ENCODE data around the gene BACE1.
"Not testable (repeated sequence)": the region's sequence is repeated elsewhere in the genome, so short reads cannot be mapped to it uniquely, and the experiment has no call there.

BACE1 gene

GRCh38 chr11:117316197-117316961, at the start of gene BACE1:
BACE1 (minus strand) TSS chr11:117316256; CDS start chr11:117315795, 461 bp downstream.
- FAIRE-seq: peak; percentile 73

DNA sequence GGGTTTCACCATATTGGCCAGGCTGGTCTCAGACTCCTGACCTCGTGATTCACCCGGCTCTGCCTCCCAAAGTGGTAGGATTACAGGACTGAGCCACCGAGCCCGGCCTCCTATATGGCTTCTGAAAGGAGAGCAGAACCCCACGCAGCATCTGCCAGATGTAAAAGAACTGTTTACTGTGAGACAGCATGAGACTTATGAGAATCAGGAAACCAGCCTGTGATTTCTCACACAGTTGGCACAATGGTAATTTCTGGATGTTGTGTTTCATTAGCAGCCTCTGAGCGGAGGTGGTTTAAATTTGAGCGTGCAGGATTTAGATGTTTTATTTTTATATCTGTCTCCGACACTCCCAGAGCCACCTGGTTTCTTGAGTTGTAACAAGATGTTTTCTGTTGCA, 45.4 kb upstream of the BACE1 start:
- FAIRE-seq: no peak

GRCh38 chr11:117356126-117356890, 40.3 kb upstream of the BACE1 start:
- no peak for FAIRE-seq

DNA sequence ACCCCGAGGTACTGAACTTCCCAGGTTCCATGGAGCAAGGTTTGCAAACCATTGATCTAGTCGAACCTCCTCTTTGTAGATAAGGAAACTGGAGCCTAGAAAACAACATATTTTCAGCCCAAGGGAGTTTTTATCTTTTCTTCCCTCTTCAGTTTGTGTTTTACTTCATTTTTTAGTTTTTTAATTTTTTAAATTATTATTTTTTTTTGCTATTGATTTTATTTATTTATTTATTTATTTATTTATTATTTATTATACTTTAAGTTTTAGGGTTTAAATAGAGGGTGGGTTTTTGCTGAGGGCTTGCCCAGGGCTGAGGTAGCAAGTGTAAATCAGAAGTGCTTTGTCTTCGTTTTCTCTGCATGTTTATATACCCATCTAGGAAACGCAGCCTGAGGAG, 38.5 kb upstream of the BACE1 start:
- FAIRE-seq: no peak

DNA sequence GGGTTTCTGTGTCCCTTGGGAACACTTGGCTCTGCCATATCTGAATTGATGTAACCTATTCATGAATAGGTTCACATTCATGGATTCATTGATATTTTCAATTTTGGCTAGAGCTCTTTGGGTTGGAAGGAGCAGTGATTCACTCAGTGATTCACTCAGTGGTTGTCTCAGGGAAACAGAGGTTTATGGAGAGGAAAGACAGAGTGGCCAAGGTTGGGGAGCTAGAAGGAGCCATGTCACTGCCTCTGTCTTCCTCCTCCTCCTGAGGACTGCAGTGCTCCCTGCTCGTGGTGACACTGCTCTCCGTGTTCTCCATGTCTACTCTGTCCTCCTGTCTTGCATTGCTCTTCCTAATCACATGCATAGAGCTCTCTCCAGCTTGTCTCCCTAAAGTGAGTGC, 29.0 kb upstream of the BACE1 start:
- no peak for FAIRE-seq

DNA sequence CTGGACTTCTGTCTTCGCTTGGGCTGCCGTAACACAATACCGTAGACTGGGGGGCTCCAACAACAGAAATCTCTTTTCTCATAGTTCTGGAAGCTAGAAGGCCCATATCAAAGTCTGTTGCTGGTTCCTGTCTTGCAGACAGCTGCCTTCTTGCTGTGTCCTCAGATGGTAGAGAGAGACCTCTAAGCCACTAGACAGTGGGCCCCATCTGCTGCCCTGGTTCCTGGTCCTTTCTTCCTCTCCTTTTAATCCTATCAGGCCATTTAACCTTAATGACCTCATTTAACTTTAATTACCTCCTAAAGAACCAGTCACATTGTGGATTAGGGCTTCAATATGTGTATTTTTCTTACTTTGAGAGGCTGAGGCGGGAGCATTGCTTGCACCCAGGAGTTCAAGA, 21.0 kb upstream of the BACE1 start:
- FAIRE-seq: no peak

DNA sequence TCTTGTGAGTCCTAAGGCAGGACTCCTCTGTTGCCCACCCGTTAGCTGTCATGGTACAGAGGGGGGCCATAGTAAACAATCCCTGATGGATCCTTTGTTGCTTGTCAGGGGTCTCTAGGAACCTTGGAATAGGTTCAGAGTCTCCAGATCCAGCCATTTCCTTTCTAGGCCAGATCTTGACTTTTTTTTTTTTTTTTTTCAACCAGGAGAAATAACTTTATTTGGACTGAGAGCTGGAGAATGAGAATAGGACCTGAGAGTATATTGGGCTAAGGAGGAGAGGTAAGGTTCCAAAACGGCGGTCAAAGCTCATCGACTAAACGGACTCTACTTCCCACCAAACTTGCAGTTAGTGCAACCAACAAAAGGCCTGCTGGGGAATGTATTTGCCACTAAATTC, 19.3 kb upstream of the BACE1 start:
- no peak for FAIRE-seq

GRCh38 chr11:117334896-117335295, 18.8 kb upstream of the BACE1 start:
- no peak for FAIRE-seq

DNA sequence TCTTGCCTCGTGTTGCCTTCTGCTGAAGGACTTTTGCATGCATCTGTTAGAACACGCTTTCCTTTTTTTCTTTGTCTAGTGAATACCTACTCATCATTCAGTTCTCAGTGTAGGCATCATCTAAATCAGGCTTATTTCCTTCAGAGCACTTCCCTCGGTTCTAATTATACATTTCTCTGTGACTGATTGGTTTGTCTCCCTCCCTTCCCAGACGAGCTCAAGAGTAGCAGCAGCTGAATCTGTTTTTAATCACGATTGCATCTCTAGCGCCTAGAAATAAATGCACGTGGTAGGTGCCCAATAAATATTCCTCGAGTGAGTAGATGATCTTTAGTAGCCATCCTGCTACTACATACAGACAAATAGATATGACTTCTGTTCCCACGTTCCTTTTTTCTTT, 17.9 kb upstream of the BACE1 start:
- FAIRE-seq: no peak

GRCh38 chr11:117332843-117333242, 16.8 kb upstream of the BACE1 start:
- FAIRE-seq: no peak

- no peak for FAIRE-seq
These were observed 12.4 kb upstream of the BACE1 start for GRCh38 chr11:117328375-117329010.

DNA sequence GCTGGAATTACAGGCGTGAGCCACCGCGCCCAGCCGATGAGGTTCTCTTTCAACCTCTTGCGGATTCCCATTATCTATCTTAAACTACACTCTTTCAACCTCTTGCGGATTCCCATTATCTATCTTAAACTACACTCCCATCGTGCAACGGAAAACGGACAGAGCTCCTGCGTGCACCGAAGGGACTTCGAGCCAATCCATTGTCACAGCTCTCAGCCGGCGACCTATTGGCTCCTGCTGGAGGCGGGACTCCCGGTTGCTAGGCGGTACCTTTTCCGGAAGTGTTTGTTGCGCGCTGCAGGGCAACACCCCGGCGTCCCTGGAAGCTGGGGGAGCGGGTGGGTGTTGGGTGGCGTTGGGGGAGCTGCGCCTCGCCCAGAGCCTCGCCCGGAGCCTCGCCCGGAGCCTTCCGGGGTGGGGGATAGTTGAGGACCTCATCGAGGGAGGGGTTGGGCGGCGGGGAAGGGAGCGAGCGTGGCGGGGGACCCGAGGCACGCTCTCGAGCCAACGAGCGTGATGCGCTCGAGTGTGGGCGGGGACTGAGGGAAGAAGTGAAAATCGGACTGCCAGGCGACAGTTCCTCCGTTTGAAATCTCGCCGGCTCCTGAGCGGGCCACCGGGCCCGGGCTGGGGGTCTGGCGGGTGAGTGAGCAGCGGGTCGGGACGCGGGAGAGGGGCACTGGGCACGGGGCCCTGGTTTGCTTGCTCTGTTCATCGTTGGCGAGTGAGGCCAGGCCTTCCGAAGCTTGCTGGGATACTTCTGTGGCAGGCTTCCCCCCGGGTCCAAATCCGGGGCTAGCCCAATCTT, 11.7 kb upstream of the BACE1 start, which contains the start of gene CEP164:
CEP164 (plus strand) TSS at position 288 of the 808 bp plus-strand sequence. CDS start 10,733 bp downstream, outside the sequence.
- FAIRE-seq: peak; percentile 89

GRCh38 chr11:117327255-117327566, 11.2 kb upstream of the BACE1 start:
- not testable (repeated sequence) for FAIRE-seq

DNA sequence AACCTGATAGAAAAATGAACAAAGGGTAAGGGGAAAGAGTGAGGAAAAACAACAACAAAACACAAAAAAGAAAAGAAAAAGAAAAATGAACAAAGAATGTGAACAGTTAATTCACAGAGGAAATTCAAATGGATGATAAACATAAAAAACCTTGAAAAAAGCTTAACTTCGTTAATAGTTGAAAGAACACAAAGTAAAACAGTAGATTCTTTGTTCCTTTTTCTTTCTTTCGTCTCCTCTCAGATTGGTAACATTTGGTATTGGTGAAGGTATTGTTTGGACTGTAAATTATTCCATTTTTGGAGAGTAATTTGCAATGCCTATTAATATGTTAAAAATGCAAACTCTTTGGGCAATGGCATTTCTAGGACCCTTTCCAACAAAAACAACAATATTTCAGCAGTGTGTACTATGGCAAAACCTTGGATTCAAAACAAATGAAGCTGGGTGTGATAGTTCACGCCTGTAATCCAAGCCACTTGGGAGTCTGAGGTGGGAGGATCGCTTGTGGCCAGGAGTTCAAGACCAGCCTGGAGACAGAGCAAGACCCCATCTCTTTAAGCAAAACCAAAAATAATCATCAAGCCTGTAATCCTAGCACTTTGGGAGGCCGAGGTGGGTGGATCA, 3.3 kb upstream of the BACE1 start:
- no peak for FAIRE-seq

DNA sequence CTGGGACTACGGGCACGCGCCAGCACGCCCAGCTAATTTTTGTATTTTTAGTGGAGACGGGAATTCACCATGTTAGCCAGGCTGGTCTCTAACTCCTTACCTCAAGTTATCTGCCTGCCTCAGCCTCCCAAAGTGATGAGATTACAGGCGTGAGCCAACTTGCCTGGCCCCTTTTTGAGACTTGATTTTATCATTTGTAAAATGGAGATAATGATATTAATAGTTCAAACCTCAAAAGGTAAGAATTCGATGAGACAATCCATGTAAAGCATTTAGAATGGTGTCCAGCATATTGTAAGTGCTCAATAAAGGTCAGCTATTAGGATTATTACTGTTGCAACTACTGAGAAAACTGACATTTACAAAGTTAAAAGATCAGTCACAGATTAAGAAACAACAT, 2.7 kb upstream of the BACE1 start:
- no peak for FAIRE-seq

- no peak for FAIRE-seq
These were observed 515 bp downstream of the BACE1 start for GRCh38 chr11:117315285-117316196.

DNA sequence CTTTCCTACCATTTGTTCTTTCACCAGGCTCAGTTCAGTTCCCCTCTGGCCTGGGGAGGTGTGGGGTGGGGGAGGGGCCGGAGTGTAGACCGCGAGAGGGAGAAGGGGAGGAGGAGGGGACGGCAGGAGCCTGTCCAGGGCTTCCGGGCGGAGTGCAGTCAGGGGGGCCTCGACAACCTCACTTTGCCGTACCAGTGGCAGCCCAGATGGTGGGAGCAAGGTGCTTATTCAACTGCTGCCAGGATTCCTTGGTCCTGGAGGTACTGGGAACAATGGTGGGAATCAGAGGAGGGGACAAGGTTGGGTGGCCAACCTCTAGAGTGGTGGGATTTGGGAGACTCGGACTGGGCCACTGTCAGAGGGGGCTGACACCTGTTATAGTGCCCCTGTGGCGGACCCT, 1.2 kb downstream of the BACE1 start:
- no peak for FAIRE-seq

GRCh38 chr11:117313828-117314768, 2.0 kb downstream of the BACE1 start:
- FAIRE-seq: no peak

- FAIRE-seq: no peak
These were observed 3.0 kb downstream of the BACE1 start for GRCh38 chr11:117313091-117313490.

GRCh38 chr11:117309310-117309709, 6.7 kb downstream of the BACE1 start:
- FAIRE-seq: no peak

All from TTC549 (cell line).